Activated T-helper 9 cell treated with anti-CD3 and anti-CD28 coated beads, Interleukin-2, amount 50 U/mL, for 16 hours (primary cell): ENCODE data around the gene MAPK8IP1.
A peak's percentile ranks its signal among the peaks of the same experiment; 100 is the strongest.

Experiments used
- DNase-seq: peaks from one replicate; pipeline ENCODE4 v3.0.0-alpha.2; 2020; ENCODE audit warnings: low read depth

MAPK8IP1 gene

GRCh38 chr11:45909594-45910475 lies 24.4 kb downstream of the MAPK8IP1 start:
- DNase-seq: no peak

- DNase-seq: no peak
Measured at GRCh38 chr11:45910623-45911022, 25.2 kb downstream of the MAPK8IP1 start.

GRCh38 chr11:45913514-45913913 lies 28.1 kb downstream of the MAPK8IP1 start:
- no peak for DNase-seq

GRCh38 chr11:45913942-45914635 lies 28.6 kb downstream of the MAPK8IP1 start:
- DNase-seq: no peak

- no peak for DNase-seq
Measured at GRCh38 chr11:45915446-45915845, 30.0 kb downstream of the MAPK8IP1 start.

- DNase-seq: no peak
Measured at GRCh38 chr11:45917286-45917622, 31.8 kb downstream of the MAPK8IP1 start.

- DNase-seq: peak; percentile 88
Measured at GRCh38 chr11:45917623-45918330, 32.3 kb downstream of the MAPK8IP1 start, which contains the start of gene PEX16. Gene PEX16, minus strand, starts transcription at chr11:45917877. Its CDS starts 66 bp downstream, at chr11:45917811.

- peak; percentile 54 for DNase-seq
Measured at GRCh38 chr11:45918331-45918941, 33.0 kb downstream of the MAPK8IP1 start.

GRCh38 chr11:45918962-45919675 lies 33.7 kb downstream of the MAPK8IP1 start:
- no peak for DNase-seq

- DNase-seq: no peak
Measured at GRCh38 chr11:45919806-45920530, 34.5 kb downstream of the MAPK8IP1 start.

- no peak for DNase-seq
Measured at GRCh38 chr11:45920531-45921477, 35.4 kb downstream of the MAPK8IP1 start.

- no peak for DNase-seq
Measured at GRCh38 chr11:45921561-45922424, 36.3 kb downstream of the MAPK8IP1 start.

- no peak for DNase-seq
Measured at GRCh38 chr11:45922425-45923082, 37.1 kb downstream of the MAPK8IP1 start, which contains the start of gene LARGE2. Gene LARGE2, plus strand, starts transcription at chr11:45922656. Its CDS starts 227 bp downstream, at chr11:45922883.

- no peak for DNase-seq
Measured at GRCh38 chr11:45924036-45924915, 38.8 kb downstream of the MAPK8IP1 start.

- DNase-seq: no peak
Measured at GRCh38 chr11:45924927-45925326, 39.5 kb downstream of the MAPK8IP1 start.

GRCh38 chr11:45925550-45925949 lies 40.1 kb downstream of the MAPK8IP1 start:
- no peak for DNase-seq

- DNase-seq: no peak
Measured at GRCh38 chr11:45926001-45926401, 40.5 kb downstream of the MAPK8IP1 start.
